Gastrocnemius medialis (tissue), 4 donors: ENCODE data around the gene CAMK4. TPM values are rescaled to one million over a fixed set of nuclear protein-coding genes. Genes with fewer than 3 reads are reported as not detected.
A peak's percentile ranks its signal among the peaks of the same experiment; 100 is the strongest.

Source experiments
- ATAC-seq, 2 donors: fragments of 150-250 bp; one replicate each; pipeline ENCODE4 v1.9.1; 2016
- DNase-seq, 2 donors: peaks; one replicate each; pipeline ENCODE4 v3.0.0-alpha.2; 2019
- H3K27ac ChIP-seq, 4 donors: fragments of 200-600 bp; sonication (generic); 1 replicate in 1 of 4; 2 replicates in 3 of 4; pipeline ENCODE4 v1.5.1; 2016 to 2018; ENCODE audit warnings: mild to moderate bottlenecking in 2 of 4, moderate library complexity in 1 of 4
- H3K27me3 ChIP-seq, 3 donors: fragments of 200-600 bp; sonication (generic) in 2 of 3; 1 replicate in 1 of 3; 2 replicates in 2 of 3; pipeline versions ENCODE4 v1.5.1 to v1.6.0; 2016 to 2019; ENCODE audit warnings: mild to moderate bottlenecking in 1 of 3, moderate library complexity in 1 of 3
- H3K36me3 ChIP-seq, 2 donors: fragments of 200-600 bp; sonication (generic) in 1 of 2; one replicate each; pipeline ENCODE4 v1.5.1; 2017 to 2018
- H3K4me1 ChIP-seq, 2 donors: fragments of 200-600 bp; sonication (generic) in 1 of 2; one replicate each; pipeline ENCODE4 v1.5.1; 2016 to 2017; ENCODE audit warnings: mild to moderate bottlenecking in 2 of 2
- H3K4me3 ChIP-seq, 4 donors: fragments of 200-600 bp; sonication (generic) in 3 of 4; 1 replicate in 1 of 4; 2 replicates in 3 of 4; pipeline ENCODE4 v1.5.1; 2016 to 2019; ENCODE audit warnings: mild to moderate bottlenecking in 2 of 4
- H3K9me3 ChIP-seq, 3 donors: fragments of 200-600 bp; sonication (generic) in 2 of 3; 1 replicate in 1 of 3; 2 replicates in 2 of 3; pipeline ENCODE4 v1.5.1; 2016 to 2019
- CTCF ChIP-seq, 5 experiments: fragments of 450-650 bp in 3 of 5; fragments of 200-600 bp in 2 of 5; sonication (generic) in 2 of 5; IDR thresholded peaks in 4 of 5; conservative IDR thresholded peaks in 1 of 5; 1 replicate in 4 of 5; 2 replicates in 1 of 5; pipeline ENCODE4 v1.5.1; 2016 to 2019; ENCODE audit warnings: antibody characterized with exemption in 5 of 5, mild to moderate bottlenecking in 3 of 5, moderate library complexity in 3 of 5
- POLR2A ChIP-seq, 2 donors: fragments of 450-650 bp; IDR thresholded peaks; one replicate each; pipeline ENCODE4 v1.6.1; 2017; ENCODE audit warnings: antibody characterized with exemption in 2 of 2, mild to moderate bottlenecking in 2 of 2, moderate library complexity in 2 of 2
- in situ Hi-C, 4 donors: fragments of 200-750 bp; cut with MboI; loops; one replicate each; pipeline versions ENCODE4 v1.15.0 to v1.8.0; 2017; ENCODE audit warnings: low sequenced_read_pairs in 4 of 4
- intact Hi-C: fragments of 100-400 bp; cut with DNase I; formaldehyde crosslinking; loops from one replicate; pipeline ENCODE4 v1.15.1; 2023; ENCODE audit warnings: low total_unique reads
- total RNA-seq, 4 donors: library from RNA; depleted of rRNA; stranded (reverse); fragments of >200 nt; gene quantifications; one replicate each; pipeline versions ENCODE4 v1.1.0 to v1.2.3, GENCODE V29; 2016

CAMK4 gene
- total RNA-seq, 4 donors from 2014 or later = 0.27 to 1.0 (median 0.72) TPM

- TF ChIP-seq CTCF (IDR thresholded peaks at IDR 0.05 in 4 of 5, conservative IDR thresholded peaks at IDR 0.05 in 1 of 5) (no peak), POLR2A (IDR thresholded peaks at IDR 0.05) (no peak)
- Histone ChIP-seq H3K27ac (no peak overlapping the region), H3K9me3 (no peaks in the 10 kb centered on the region), H3K4me3 (peak overlapping the region; percentile 45 to 58 (median 50)), H3K4me1 (no peaks in the 10 kb centered on the region), H3K27me3 (peaks cover 17 to 28% (median 23%) of the 10 kb centered on the region in 3 donors), H3K36me3 (no peaks in the 10 kb centered on the region)
- ATAC-seq (no peak), DNase-seq (no peak)
- in situ Hi-C loops = no loop called here
- intact Hi-C loops = no loop called here
These were observed 569 bp downstream of the CAMK4 start for GRCh38 chr5:111224561-111225345.

GRCh38 chr5:111225926-111226325, 1.7 kb downstream of the CAMK4 start:
- no peaks in the 10 kb centered on the region for H3K36me3 ChIP-seq
- ATAC-seq (no peak), DNase-seq (no peak)
- no peak overlapping the region for H3K27ac ChIP-seq
- H3K4me1 ChIP-seq = no peaks in the 10 kb centered on the region
- no peak overlapping the region for H3K4me3 ChIP-seq
- H3K9me3 ChIP-seq = no peaks in the 10 kb centered on the region
- H3K27me3 ChIP-seq = peaks cover 17 to 28% (median 23%) of the 10 kb centered on the region in 3 donors
- TF ChIP-seq POLR2A (IDR thresholded peaks at IDR 0.05) (no peak), CTCF (IDR thresholded peaks at IDR 0.05 in 4 of 5, conservative IDR thresholded peaks at IDR 0.05 in 1 of 5) (no peak)
- intact Hi-C loops (no loop called here), in situ Hi-C loops (no loop called here)

GRCh38 chr5:111226556-111226955, 2.4 kb downstream of the CAMK4 start:
- TF ChIP-seq CTCF (IDR thresholded peaks at IDR 0.05 in 4 of 5, conservative IDR thresholded peaks at IDR 0.05 in 1 of 5) (no peak), POLR2A (IDR thresholded peaks at IDR 0.05) (no peak)
- ATAC-seq (no peak), DNase-seq (no peak)
- no peak overlapping the region for H3K27ac ChIP-seq
- no peaks in the 10 kb centered on the region for H3K36me3 ChIP-seq
- peaks cover 17 to 28% (median 23%) of the 10 kb centered on the region in 3 donors for H3K27me3 ChIP-seq
- intact Hi-C loops (no loop called here), in situ Hi-C loops (no loop called here)
- H3K4me3 ChIP-seq = no peak overlapping the region
- H3K9me3 ChIP-seq = no peaks in the 10 kb centered on the region
- H3K4me1 ChIP-seq = no peaks in the 10 kb centered on the region

- Histone ChIP-seq H3K4me3 (no peak overlapping the region), H3K36me3 (no peaks in the 10 kb centered on the region), H3K27ac (no peak overlapping the region), H3K27me3 (peaks cover 17 to 28% (median 23%) of the 10 kb centered on the region in 3 donors), H3K9me3 (no peaks in the 10 kb centered on the region), H3K4me1 (no peaks in the 10 kb centered on the region)
- intact Hi-C loops (no loop called here), in situ Hi-C loops (no loop called here)
- TF ChIP-seq POLR2A (IDR thresholded peaks at IDR 0.05) (no peak), CTCF (IDR thresholded peaks at IDR 0.05 in 4 of 5, conservative IDR thresholded peaks at IDR 0.05 in 1 of 5) (no peak)
- ATAC-seq = no peak
- no peak for DNase-seq
These were observed 3.1 kb downstream of the CAMK4 start for GRCh38 chr5:111227226-111227782.
